ENCODE data around the gene FER1L5. TPM values are rescaled to one million over a fixed set of nuclear protein-coding genes. Genes with fewer than 3 reads are reported as not detected.
A peak's percentile ranks its signal among the peaks of the same experiment; 100 is the strongest.
"Not testable (repeated sequence)": the region's sequence is repeated elsewhere in the genome, so short reads cannot be mapped to it uniquely, and the experiment has no call there.

The FER1L5 gene
- total and polyA plus RNA-seq, 9 of the 15 experiments (the other 6 are each of a cell fraction or from before 2014, with no cell fraction given), result 0.01 TPM; not detected in 6

DNA sequence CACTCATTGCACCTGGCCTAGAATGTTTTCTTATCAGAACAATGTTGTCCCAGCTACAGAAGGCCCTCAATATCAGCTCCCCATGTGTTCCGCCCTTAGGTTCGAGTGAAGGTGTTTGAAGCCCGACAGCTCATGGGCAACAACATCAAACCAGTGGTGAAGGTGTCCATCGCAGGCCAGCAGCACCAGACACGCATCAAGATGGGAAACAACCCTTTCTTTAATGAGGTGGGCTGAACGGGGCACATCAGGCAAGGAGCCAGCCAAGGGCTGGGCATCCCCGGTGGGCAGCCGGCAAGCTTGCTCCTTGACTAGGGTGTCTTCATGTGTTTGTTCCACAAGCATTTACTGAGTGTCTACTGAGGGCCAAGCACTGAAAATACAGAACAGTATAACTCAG, 9.2 kb downstream of the FER1L5 start:
- DNase-seq (ENCODE audit: extremely low read depth in 1 of 4, low spot score in 3 of 4) (no peak), ATAC-seq (no peak), FAIRE-seq (no peak)
- in situ Hi-C loops (cut with MboI) (no loop called here), intact Hi-C loops (cut with micrococcal nuclease) (no loop called here)
- H3K9me1 ChIP-seq (ENCODE audit: control insufficient read depth, insufficient read depth, low read length), result no peaks in the 10 kb centered on the region
- no peaks in the 10 kb centered on the region for H3K79me2 ChIP-seq (ENCODE audit: control insufficient read depth, insufficient read depth, low read length)
- no peaks in the 10 kb centered on the region for H4K20me1 ChIP-seq (replicated peaks; ENCODE audit: control insufficient read depth, insufficient read depth, low read length)
- no TSS peak for BruUV-seq (replicated peaks)
- H3K4me2 ChIP-seq (ENCODE audit: insufficient read depth, low read length), result no peak overlapping the region
- 16% methylated on average over 8 of the region's 8 CpGs for WGBS (ENCODE audit: insufficient coverage, low coverage, missing lambda C conversion rate)
- TF ChIP-seq ZNF311 (CRISPR knock-in tag; IDR thresholded peaks at IDR 0.05) (no peak), NR1H2 (CRISPR knock-in tag; IDR thresholded peaks at IDR 0.05) (no peak)
- TF ChIP-seq, protein P1, sequence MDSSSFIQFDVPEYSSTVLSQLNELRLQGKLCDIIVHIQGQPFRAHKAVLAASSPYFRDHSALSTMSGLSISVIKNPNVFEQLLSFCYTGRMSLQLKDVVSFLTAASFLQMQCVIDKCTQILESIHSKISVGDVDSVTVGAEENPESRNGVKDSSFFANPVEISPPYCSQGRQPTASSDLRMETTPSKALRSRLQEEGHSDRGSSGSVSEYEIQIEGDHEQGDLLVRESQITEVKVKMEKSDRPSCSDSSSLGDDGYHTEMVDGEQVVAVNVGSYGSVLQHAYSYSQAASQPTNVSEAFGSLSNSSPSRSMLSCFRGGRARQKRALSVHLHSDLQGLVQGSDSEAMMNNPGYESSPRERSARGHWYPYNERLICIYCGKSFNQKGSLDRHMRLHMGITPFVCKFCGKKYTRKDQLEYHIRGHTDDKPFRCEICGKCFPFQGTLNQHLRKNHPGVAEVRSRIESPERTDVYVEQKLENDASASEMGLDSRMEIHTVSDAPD (CRISPR knock-in tag; IDR thresholded peaks at IDR 0.05), result no peak
- ChIA-PET CTCF (ENCODE audit: low intra/inter-chr PET ratio) (no interaction called here), POLR2A (interaction anchor here (1.3 to 2.4 kb wide), 2 partner anchors 8 to 14 kb away, joined by 3 to 15 read pairs; partner anchors contain the start of gene KANSL3)
- H3K4me3 ChIP-seq, result no peak overlapping the region
- H3K4me1 ChIP-seq (replicated peaks in 1 of 2; ENCODE audit: control insufficient read depth in 2 of 2, insufficient read depth in 2 of 2, low read length in 2 of 2), result no peaks in the 10 kb centered on the region
- H3K9ac ChIP-seq (ENCODE audit: insufficient read depth in 1 of 2, low read depth in 2 of 2, low read length in 2 of 2), result no peak overlapping the region; a peak in 1 of 4 replicates
- no peak overlapping the region for H2AFZ ChIP-seq (ENCODE audit: low read depth, low read length)
- no peak overlapping the region for H3K27ac ChIP-seq (ENCODE audit: extremely low read depth, low read depth, low read length)
- H3K27me3 ChIP-seq (ENCODE audit: control insufficient read depth in 2 of 2, insufficient read depth in 2 of 2, low read length in 2 of 2), result peaks cover 14 to 31% of the 10 kb centered on the region in 2 experiments
- H3K9me3 ChIP-seq (replicated peaks; ENCODE audit: control insufficient read depth, insufficient read depth, low read depth, low read length), result no peaks in the 10 kb centered on the region; the same call in 1 of the 2 replicates
- no peaks in the 10 kb centered on the region for H3K36me3 ChIP-seq (ENCODE audit: control insufficient read depth, insufficient read depth, low read length)

DNA sequence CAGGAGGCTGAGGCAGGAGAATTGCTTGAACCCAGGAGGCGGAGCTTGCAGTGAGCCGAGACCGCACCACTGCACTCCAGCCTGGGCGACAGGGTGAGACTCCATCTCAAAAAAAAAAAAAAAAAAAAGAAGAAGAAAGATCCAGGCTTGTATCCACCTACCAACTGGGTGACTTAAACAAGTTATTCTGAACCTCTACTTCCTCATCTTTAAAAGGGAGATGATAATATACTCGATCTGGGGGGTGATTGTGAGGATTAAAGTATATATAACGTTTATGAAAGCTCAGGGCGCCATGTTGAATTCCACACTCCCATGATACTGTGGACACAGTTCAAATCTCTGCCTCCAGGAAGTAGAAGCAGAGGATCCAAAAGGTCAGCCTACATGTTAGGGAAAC, 12.2 kb downstream of the FER1L5 start:
- H3K4me1 ChIP-seq (replicated peaks in 1 of 2; ENCODE audit: control insufficient read depth in 2 of 2, insufficient read depth in 2 of 2, low read length in 2 of 2); BruUV-seq (replicated peaks); H3K79me2 ChIP-seq (ENCODE audit: control insufficient read depth, insufficient read depth, low read length); H3K27ac ChIP-seq (ENCODE audit: extremely low read depth, low read depth, low read length); FAIRE-seq; H4K20me1 ChIP-seq (replicated peaks; ENCODE audit: control insufficient read depth, insufficient read depth, low read length); H3K4me3 ChIP-seq; H3K9me3 ChIP-seq (replicated peaks; ENCODE audit: control insufficient read depth, insufficient read depth, low read depth, low read length); CTCF ChIA-PET (ENCODE audit: low intra/inter-chr PET ratio); POLR2A ChIA-PET; H3K9me1 ChIP-seq (ENCODE audit: control insufficient read depth, insufficient read depth, low read length); ATAC-seq; H3K36me3 ChIP-seq (ENCODE audit: control insufficient read depth, insufficient read depth, low read length); intact Hi-C loops (cut with micrococcal nuclease); in situ Hi-C loops (cut with MboI); H3K4me2 ChIP-seq (ENCODE audit: insufficient read depth, low read length); H3K9ac ChIP-seq (ENCODE audit: insufficient read depth in 1 of 2, low read depth in 2 of 2, low read length in 2 of 2); TF ChIP-seq NR2C2 (CRISPR knock-in tag; IDR thresholded peaks at IDR 0.05): not testable (repeated sequence)
- DNase-seq (ENCODE audit: extremely low read depth in 1 of 4, low spot score in 3 of 4), result peak in 1 of 4 experiments; percentile 4
- Histone ChIP-seq H3K27me3 (ENCODE audit: control insufficient read depth in 2 of 2, insufficient read depth in 2 of 2, low read length in 2 of 2) (peaks cover 14 to 32% of the 10 kb centered on the region in 2 experiments; a peak in 4 of 5 replicates), H2AFZ (ENCODE audit: low read depth, low read length) (0 out of 2 replicates have a peak overlapping the region, but pooled peaks have one; percentile 22)
- peak; percentile 36; the same call in 1 of the 2 replicates for TF ChIP-seq NR2C2 (tag; IDR thresholded peaks at IDR 0.05)
- 5% methylated on average over 4 of the region's 7 CpGs for WGBS (ENCODE audit: insufficient coverage, low coverage, missing lambda C conversion rate)
